ENCODE results near the gene LMBRD2.

- TF ChIP-seq CTCF (IDR thresholded peaks at IDR 0.05; ENCODE audit: borderline replicate concordance, extremely low read depth, low read length, poor library complexity, severe bottlenecking), result no peak
- TF ChIP-seq EZH2 (IDR thresholded peaks at IDR 0.05; ENCODE audit: borderline replicate concordance, low read depth, low read length, severe bottlenecking), result no peak
These were observed 3.6 kb upstream of the LMBRD2 start for GRCh38 chr5:36155291-36155690.

Data from DND-41 (cell line).